ENCODE measurements around the gene PLBD1.

The PLBD1 gene, protein sequence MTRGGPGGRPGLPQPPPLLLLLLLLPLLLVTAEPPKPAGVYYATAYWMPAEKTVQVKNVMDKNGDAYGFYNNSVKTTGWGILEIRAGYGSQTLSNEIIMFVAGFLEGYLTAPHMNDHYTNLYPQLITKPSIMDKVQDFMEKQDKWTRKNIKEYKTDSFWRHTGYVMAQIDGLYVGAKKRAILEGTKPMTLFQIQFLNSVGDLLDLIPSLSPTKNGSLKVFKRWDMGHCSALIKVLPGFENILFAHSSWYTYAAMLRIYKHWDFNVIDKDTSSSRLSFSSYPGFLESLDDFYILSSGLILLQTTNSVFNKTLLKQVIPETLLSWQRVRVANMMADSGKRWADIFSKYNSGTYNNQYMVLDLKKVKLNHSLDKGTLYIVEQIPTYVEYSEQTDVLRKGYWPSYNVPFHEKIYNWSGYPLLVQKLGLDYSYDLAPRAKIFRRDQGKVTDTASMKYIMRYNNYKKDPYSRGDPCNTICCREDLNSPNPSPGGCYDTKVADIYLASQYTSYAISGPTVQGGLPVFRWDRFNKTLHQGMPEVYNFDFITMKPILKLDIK

DNA sequence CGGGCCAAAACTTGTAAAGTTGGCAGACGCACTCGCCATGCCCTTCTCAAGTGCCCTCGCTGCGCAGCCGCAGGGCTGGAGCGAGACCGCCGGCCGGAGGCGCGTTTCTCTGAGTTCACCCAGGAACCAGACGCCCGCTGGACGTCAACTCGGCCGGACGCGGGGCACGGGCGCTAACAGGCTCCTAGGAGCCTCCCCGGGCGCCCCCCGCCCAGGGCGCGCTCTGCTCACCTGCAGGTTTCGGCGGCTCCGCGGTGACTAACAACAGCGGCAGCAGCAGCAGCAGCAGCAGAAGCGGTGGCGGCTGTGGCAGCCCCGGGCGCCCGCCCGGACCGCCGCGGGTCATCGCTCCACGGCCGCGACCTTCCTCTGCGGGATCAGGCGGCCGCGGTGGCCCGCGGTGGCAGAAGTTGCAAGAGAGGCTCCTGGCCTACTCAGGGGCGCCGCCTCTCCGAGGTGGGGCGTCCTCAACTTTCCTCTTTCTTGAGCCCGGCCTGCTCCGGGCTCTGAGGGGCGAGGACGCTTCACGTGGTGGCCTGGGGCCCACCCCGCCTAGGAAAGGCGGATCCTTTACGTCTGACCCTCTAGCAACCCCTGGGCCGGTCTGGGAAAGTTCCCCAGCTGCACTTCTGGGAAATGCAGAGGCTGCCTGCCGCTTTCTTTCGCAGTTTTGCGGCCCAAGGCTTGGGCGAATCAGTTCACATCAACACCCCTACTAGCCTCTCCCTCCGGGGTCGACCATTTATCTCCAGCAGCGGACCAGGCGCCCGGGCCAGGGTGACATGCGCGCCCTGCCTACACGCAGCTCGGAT lies at the start of gene PLBD1:
Gene PLBD1 (minus strand): TSS at position 533 of the 812 bp plus-strand sequence. CDS start 187 bp downstream, at position 346.
- no peak for DNase-seq (ENCODE audit: low read depth, low spot score)

DNA sequence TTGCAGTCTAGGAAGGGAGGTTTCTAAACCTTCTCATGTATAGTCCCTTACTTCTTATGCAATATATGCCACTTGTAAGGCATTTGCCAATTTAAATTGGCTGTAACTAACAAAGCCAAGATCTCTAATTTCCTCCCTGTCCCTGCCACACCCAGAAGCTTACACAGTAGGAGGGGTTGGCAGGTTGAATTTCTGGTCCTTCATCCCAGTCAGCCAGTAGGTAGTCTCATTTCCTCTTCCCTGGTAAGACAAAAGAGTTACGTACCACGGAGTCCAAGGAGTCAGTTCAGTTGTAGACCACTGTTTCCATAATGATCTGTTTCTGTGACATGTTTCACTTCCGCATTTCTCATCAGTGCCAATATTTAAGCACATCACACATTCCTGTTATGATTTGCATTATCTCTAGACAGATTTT lies 47.0 kb upstream of the PLBD1 start:
- no peak for DNase-seq (ENCODE audit: low read depth, low spot score)

DNA sequence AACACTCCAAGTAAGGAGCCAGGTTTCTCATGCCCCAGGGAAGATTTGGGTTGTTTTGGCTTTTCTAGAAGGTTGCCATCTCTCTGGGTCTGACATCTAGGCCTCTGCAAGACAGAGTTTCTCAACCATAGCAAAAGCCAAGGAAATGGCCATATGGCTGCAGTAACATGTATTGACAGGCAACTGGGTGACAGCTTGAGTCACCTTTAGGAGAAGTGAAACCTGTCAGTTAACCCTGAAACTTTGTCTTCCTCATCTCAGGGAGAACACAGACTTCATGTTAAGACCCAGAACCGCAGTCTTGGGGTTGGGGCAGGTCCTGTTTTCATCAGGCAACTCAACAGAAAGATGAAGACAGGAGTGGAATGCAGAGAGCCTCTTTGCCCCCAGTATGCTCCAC lies 46.0 kb upstream of the PLBD1 start:
- no peak for DNase-seq (ENCODE audit: low read depth, low spot score)

DNA sequence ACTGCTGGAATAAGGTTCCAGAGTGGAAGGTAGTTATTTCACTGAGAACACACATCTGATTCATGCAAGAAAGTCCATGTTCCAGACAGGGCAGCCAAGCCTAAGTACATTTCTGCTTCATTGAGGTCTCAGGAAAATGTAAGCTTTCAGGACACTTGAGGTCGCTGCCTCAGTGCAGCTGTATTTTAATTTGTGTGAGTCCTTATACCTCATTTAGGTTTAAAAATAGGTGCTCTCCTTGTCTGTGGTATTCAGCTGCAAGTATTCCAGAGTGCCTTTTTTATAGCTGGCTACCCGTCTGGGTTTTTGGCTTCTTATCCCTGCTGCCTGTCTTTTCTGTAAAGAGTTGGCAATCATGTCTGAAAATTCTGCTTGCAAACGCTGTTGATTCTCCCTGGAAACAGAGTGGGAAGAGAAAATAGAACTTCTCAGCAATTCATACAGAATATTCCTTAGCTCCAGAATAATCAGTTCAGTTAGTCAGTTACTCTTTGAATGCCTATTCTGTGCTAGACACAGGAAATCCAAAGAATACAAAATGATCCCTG lies 45.3 kb upstream of the PLBD1 start:
- no peak for DNase-seq (ENCODE audit: low read depth, low spot score)

DNA sequence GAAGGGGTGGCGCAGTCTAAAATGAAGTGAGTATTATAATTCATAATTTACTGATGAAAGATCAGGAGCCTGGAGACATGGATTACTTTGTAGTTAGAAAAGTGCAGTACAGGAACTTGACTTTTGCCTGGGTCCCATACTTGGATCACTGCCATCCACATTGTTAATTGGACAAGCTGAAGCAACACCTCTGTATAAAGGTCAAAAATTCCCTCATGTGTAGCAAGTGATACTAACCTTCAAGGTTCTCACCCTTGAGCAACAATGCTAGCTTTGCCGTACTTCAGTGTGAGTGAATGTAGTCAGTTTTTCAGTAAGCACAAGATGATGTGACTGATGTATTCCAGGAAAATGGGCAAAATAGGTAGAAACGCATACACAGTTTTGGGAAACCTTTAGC lies 44.6 kb upstream of the PLBD1 start:
- DNase-seq (ENCODE audit: low read depth, low spot score): no peak

DNA sequence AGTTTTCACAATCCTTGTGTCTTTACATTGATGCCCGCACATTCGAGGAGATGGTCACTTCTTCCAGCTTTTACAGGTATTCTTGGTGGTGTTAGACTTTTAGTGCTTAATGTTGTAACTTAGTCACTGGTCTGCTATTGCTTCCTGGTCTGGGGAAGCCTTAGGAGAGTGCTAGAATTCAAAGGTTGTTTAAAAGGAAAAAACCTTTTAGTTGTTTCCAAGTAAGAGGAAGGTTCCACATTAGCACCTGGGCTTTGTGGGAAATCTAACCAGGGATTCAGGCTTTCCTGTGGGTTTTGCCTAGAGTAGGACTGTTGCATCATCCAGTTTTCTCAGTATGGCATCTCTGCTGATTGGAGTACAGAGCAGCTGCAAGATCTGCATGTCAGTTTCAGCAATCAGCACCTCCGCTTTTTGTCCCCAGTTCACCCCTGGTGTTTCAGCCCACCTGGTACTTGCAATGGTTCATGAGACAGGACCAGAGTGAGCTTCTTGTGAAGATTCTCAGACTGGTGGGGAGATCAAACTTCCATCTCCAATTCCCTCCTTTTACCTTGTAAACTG lies 44.0 kb upstream of the PLBD1 start:
- DNase-seq (ENCODE audit: low read depth, low spot score): no peak

DNA sequence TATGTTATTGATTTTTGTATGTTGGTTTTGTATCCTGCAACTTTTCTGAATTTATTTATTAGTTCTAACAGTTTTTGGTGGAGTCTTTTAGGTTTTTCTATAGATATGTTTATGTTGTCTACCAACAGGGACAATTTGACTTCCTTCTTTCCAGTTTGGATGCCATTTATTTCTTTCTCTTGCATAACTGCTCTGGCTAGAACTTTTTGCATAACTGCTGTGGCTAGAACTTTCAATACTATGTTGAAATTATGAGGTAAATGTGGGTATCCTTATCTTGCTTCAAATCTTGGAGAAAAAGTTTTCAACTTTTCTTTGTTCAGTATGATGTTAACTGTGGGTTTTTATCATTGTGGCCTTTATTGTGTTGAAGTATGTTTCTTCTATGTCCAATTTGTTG lies 39.9 kb upstream of the PLBD1 start:
- DNase-seq (ENCODE audit: low read depth, low spot score): no peak

DNA sequence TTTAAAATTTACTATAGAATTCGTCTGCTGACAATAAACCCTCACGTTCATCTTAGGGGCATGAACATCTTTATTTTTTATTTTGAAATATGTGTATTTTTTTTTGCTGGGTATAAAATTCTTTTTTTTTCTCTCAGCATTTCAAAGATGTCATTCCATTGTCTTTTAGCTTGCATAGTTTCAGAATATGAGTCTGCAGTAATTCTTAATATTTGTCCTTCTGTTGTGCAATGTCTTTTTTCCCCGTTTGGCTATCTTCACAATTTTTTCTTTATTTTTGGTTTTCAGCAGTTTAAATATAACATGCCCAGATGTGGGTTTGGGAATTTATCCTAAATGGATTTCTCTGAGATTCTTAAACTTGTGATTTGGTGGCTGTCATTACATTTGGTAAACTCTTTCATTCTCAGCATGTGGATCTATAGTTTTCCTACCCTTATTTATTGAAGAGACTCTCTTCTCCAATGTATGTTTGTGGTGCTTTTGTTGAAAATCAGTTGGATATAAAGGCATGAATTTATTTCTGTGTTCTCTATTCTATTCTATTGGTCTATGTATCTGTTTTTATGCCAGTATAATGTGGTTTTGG lies 37.8 kb upstream of the PLBD1 start:
- DNase-seq (ENCODE audit: low read depth, low spot score): no peak

DNA sequence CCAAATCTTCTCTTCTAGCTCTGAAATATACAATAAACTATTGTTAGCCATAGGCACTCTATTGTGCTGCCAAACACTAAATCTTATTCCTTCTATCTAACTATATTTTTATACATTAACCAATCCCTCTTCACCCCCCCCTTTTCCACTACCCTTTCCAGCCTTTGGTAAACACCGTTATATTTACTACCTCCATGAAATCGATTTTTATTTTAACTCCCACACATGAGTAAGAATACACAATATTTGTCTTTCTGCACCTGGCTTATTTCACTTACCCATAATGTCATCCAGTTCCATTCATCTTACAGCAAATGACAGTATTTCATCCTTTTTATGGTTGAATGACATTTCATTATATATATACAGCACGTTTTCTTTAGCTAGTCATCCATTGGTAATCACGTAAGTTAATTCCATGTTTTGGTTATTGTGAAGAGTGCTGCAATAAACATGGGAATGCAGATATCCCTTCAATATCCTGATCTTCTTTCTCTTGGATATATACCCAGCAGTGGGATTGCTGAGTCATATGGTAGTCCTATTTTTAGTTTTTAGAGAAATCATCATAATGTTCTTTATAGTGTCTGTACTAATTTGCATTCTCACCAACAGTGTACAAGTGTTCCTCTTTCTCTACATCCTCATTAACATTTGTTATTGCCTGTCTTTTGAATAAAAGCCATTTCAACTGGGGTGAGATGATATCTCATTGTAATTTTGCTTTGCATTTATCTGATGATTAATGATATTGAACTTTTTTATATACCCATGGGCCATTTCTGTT lies 34.2 kb upstream of the PLBD1 start:
- no peak for DNase-seq (ENCODE audit: low read depth, low spot score)

DNA sequence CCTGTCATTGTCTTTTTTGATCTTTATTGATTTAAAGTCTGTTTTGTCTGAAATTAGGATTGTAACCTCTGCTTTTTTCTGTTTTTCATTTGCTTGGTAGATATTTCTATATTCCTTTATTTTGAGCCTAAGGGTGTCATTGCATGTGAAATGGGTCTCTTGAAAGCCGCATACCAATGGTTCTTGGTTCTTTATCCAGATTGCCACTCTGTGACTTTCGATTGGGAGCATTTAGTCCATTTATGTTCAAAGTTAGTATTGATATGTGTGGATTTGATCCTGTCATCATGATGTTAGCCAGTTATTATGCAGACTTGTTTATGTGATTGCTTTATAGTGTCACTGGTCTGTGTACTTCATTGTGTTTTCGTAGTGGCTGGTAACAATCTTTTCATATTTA lies 29.8 kb upstream of the PLBD1 start:
- DNase-seq (ENCODE audit: low read depth, low spot score): no peak

DNA sequence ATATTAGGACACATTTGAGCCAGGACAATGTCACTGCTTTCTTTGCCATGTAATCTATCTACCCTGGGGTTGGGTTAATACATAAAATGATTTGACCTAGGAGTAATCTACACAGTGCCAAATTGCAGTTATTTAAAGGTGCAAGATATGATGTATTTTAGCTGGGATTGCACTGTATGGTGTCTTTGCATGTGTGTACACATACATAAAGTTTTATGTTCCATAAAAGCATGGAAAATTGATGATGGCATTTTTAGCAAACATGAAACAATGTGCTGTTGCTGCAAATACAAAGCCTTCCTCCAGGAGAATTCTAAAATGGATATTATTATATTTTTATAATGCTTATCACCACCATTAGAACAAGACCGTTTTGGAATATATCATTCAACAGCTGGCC lies 24.0 kb upstream of the PLBD1 start:
- DNase-seq (ENCODE audit: low read depth, low spot score): no peak

DNA sequence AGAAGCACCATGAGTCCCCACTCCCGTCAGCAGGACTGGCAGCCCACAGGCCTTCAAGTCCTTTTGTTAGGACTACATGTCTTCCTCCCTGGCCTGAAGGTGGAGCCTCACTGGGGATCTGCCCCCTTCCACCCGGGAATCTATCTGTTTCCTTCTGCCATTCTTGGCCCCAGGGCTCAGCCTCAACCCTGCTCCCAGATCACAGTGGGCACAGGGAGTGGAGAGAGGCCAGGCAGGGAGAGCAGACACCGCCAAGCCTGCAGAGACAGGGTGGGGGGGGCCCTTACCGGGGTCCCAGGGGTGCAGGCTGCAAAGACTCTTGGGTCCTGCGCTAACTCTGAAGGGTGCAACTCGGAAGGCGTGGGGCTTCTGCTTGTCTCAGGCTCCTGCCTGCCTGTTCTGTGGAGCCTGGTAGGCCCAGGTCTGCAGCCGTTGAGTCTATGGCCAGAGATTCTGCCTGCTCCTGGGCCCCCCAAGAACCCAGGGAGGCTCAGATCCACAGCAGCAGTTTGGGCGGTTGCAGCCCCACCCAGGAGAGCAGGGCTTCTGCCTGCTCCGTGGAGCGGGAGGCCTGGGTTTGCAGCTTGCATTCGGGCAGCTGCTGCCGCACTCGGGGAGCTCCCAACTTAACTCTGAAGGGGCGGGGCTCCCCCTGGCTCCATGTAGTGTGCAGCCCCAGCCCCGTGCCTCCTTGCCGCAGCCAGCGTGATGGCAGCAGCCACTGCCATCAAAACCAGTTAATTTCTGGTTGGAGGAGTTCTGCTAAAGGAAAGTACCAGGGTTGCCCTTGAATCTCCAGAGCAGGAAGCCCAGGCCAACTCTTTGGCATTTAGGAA lies 21.7 kb upstream of the PLBD1 start:
- no peak for DNase-seq (ENCODE audit: low read depth, low spot score)

DNA sequence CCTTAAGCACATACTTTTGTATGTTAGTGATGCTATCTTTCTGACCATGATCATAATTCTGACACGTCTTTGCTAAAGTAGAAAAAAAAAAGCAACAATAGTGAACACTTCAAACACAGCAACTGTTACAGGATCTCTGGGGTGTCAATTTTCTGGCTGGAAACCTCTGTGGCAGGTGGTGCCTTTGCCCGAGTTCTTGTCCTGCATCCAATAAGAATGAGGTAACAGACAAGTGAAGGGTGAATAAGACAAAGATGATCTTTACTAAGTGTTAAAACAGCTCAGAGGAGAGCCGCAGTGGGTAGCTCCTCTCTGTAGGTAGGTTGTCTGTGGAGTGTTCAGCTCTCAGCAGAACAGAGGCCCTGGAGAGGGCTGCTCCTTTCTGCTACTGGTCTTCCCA lies 20.9 kb upstream of the PLBD1 start:
- no peak for DNase-seq (ENCODE audit: low read depth, low spot score)

DNA sequence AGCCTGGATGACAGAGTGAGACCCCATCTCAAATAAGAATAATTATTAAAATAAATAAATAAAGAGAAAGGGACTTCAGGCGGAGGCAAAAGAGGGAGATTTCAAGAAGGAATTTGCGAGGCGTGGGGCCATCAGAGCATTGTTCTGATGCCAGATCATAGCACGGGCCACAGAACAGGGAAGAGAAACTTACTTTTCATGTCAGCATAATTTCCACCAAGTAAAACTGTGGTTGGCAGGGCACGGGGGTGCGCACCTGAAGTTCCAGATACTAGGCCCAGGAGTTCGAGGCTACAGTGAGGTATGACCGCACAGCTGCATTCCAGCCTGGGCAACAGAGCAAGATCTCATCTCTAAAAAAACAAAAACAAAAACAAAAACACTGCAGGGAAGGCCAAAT lies 11.0 kb upstream of the PLBD1 start:
- DNase-seq (ENCODE audit: low read depth, low spot score): no peak

DNA sequence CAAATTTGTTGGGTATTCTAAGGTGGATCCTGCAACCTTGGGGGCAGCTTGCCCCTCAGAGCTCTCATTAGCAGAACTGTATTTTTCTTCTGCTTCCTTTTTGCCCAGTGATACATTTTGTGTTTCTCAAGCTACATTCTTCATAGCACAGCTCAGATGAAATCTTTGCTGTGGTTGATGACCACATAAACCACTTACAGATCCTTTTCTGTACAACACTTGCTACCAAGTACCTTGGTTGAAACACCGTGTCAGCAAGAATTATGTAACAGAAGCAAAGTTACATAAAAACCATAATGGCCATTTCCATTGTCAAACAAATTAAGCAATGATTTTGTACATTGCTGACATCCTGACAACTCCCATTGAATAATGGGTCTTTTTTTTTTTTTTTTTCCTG lies 9.7 kb upstream of the PLBD1 start:
- no peak for DNase-seq (ENCODE audit: low read depth, low spot score)

DNA sequence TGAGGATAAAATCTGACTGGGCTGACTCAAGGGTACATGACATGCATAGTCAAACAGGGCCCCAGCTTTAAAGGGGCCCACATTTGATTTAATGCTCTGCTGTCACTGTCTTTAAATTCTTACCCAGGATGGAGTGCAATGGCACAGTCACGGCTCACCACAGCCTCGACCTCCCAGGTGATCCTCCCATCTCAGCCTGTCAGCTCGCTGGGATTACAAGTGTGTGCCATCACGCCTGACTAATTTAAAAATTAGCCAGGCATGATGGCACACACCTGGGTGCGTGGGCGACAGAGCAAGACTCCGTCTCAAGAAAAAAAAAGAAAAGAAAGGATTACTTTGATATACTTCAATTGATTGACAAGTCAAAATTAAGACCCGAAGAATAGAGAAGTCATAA lies 9.2 kb upstream of the PLBD1 start:
- no peak for DNase-seq (ENCODE audit: low read depth, low spot score)

DNA sequence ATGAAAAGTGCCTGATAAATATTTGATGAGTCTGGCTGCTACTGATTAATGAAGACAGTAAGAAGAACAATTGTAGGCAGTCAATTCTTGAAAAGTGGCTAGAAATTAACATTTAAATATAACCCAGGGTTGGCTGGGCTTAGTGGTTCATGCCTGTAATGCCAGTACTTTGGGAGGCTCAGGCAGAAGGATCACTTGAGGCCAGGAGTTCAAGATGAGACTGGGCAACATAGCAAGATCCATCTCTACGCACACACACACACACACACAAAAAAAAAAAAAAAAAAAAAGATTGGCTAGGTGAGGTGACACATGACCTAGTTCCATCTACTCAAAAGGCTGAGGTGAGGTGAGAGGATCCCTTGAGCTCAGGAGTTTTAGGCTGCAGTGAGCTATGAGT lies 7.9 kb upstream of the PLBD1 start:
- DNase-seq (ENCODE audit: low read depth, low spot score): no peak

DNA sequence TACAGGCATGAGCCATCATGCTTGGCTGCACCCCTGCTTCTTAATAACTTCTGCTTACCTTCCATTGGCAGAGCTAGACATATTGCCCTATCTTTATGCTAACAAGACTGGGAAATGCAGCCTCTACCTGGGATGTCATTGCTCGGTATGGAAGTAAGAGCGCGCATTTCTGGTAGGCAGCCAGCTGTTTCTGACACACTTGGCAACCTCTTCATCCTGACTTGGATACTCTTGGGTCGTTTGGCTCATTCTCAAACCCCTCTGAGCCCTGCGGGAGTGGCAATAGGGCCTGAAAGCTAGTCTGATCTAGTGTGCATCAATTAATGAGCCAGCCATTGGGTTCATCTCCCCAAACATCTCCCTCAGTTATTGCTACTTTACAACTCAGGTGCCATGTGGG lies 5.4 kb upstream of the PLBD1 start:
- DNase-seq (ENCODE audit: low read depth, low spot score): no peak

DNA sequence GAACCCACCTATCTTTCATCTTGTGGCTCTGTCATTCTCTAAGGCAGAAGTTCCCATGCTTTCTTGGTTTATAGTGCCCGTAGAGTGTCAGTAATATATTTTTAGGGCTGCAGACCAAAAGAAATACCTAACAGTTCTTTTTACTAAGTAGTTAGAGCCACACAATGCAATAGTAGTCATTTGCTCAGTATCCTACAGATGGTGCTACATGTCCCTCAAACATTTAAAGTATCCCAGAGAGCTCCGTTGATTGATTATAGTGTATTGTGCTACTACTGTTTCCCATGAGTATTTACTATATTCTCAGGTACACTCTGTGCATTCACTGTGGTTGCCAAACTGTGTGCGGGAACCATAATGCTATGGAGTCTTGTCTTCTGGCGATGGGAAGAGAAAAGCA lies 4.7 kb upstream of the PLBD1 start:
- DNase-seq (ENCODE audit: low read depth, low spot score): no peak

DNA sequence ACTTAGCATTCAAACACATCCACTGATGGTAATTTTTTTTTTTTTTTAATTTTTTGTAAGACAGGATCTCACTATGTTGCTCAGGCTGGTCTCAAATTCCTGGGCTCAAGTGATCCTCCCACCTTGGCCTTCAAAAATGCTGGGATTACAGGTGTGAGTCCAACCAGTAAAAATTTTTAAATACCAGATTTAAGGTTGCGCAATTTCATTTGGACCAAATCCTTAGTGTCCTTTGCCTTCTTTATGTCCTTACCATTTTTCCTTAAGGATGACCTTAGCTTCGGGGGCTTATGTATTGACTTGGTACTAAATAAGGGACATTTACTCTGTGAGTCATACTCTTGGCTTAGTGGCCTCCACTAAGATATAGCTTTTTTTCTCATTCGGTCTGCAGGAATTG lies 4.1 kb upstream of the PLBD1 start:
- no peak for DNase-seq (ENCODE audit: low read depth, low spot score)

Data from smooth muscle cell of the brain vasculature (primary cell).